ENCODE results near the gene PROSER2.

PROSER2 gene, protein sequence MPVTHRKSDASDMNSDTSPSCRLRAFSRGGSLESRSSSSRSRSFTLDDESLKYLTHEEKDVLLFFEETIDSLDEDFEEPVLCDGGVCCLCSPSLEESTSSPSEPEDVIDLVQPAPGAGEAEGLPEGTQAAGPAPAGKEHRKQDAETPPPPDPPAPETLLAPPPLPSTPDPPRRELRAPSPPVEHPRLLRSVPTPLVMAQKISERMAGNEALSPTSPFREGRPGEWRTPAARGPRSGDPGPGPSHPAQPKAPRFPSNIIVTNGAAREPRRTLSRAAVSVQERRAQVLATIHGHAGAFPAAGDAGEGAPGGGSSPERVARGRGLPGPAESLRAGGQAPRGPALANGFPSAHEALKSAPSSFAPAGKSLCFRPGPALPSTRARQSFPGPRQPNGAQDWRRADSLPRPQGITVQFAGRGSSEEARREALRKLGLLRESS

DNA sequence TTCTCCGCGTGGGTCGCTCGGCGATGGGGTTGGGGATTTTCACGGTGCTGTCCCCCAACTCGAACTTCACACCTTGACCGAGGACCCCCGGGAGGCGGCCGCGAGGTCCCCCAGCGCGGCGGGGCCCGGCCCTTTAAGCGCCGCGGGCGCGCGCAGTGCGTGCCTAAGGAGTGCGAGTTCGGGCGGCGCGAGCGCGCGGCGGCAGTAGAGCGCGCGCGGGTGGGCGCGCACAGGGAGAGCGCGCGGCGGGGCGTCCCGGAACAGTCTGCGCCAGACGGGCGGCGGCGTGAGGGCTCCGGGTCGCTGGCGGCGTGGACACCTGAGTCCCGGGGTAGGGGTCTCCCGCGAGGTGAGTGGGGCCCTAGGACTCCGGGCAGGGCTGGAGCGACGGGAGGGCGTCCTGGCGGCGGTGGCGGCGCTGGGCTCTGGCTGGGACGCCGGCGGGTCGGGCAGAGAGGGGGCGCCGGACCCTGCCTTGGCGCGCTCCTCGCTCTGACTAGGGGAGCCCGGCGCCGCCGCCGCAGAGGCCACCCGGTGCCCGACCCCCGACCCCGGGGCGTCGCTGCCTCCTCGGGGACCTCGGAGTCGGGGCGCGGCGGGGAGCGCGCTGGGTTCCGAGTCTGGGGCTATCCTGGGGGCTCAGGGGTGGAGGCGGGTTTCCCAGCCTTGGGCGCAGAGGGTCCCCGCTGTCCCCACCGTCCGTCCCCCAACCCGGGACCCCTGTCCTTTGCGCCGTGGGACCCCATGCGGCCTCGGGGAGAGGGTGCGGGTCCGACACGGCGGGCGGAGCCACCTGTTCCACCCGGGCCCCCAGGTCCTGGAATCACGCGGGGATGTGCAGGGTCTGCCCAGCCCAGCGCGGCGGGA lies at the start of gene PROSER2:
TSS of gene PROSER2 (plus strand) at position 235 of the 867 bp plus-strand sequence. CDS start 28,722 bp downstream, outside the sequence.
- peak; percentile 26 for DNase-seq (ENCODE audit: low spot score)

DNA sequence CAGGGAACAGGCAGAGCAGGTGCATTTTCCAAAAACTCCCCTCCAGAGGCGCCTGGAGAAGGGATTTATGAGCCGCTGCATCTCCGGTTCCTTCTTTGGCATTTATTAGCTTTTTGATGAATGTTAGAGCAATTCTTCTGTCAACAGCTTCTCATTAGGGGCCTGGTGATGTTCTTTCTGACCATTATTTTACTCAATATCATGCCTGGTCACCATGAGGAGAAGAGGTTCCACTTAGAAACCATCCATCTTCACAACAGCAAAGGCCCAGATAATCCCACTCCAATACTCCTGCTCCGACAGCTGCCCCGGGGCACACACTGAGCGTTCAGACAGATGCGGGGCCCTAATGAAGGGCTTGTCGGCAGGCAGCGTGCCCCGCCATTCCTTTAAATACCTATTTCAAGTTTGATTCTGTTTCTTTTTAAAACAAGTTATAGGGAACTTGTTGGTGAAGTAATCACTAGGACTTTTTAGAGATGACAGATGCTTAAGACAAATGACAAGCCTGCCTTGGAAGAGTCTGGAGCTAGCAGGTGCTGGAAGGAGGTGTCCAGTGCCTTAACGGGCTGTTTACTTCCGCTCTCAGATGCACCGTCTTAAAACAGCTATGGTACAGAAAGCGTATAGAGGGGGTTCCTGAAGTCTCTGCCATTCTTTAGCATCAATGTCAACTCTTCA lies 49.3 kb upstream of the PROSER2 start:
- no peak for DNase-seq (ENCODE audit: low spot score)

DNA sequence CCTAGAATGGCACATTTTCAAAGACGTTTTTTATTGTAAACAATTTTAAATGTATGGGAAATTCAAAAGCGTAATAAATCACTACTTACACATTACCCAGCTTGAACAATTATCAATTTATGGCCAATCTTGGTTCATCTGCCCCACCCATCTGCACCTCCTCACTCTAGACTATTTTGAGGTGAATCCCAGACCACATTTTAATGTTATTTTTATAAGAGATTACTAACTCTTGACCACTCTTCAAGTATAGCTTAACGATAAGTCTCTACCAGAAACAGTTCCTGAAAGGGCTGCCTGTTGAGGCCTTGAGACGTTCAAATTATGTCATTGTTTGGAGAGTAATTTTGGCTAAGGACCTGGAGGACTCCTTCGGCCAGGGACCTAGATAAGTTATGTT lies 47.7 kb upstream of the PROSER2 start:
- no peak for DNase-seq (ENCODE audit: low spot score)

DNA sequence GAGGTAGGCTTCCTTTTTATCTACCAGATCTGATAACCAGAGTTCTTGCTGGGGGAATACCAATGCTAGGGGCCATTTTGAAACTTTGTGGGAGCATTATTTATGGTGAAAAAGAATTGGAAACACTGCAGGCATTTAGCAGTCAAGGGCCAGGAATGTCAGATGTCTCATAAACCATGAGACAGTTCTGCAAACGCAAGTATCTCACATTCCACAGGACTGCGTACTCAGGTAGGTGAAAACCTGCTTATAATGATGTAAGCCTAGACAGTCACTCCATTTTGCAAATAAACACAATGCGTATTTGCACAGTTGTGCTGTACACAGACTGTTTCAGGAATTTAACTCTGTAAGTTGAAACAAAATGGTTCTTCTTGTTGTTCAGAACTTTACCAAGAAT lies 47.1 kb upstream of the PROSER2 start:
- DNase-seq (ENCODE audit: low spot score), result no peak

DNA sequence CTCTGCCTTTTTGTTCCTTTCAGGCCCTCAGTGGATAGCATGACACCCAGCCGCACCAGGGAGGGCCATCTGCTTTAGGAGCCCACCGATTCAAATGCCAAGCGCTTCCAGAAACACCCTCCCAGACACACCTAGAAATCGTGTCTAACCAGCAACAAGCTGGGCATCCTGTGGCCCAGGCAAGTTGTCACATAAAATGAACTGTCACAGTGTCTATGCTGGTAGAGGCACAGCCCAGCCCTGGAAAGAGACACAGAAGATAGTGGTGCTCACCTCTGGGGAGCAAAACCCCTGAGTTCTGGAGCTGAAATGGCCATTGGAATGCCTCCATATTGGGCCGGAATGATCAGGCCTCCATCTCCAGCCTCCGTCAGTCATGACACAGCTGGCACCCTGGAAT lies 42.0 kb upstream of the PROSER2 start:
- no peak for DNase-seq (ENCODE audit: low spot score)

DNA sequence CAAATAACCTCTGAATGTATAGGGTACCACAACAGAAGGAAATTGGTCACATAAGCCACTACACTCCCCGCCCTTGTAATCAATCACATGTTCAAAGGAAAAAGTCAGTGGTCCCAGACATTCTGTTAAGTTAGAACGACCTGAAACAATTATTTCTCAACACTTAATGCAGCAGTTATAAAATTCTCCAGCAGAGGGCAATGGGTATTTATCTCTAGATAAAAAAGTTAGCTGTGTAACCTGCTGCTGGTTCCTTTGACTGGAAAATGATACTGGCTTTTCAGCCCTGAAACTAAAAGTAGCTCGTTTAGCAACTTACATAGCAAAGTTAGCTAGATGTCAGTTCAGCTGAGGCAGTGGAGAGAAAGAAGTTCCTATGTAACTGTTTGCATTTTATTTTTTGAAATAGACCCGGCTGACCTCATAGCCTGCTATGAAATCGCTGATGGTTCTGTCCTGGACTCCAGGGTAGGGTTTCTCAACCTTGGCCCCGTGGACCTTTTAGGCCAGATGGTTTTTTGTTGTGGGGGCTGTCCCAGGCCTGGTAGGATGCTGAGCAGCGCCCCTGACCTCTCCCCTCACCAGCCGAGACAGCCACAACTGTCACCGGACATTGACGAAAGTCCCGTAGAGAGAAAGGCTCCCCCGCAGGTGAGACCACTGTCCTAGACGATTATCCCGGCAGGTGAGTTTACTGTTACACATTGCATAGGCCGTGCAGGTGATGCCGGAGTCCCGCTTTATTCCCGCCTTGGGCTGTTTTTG lies 40.2 kb upstream of the PROSER2 start:
- peak; percentile 56 for DNase-seq (ENCODE audit: low spot score)

DNA sequence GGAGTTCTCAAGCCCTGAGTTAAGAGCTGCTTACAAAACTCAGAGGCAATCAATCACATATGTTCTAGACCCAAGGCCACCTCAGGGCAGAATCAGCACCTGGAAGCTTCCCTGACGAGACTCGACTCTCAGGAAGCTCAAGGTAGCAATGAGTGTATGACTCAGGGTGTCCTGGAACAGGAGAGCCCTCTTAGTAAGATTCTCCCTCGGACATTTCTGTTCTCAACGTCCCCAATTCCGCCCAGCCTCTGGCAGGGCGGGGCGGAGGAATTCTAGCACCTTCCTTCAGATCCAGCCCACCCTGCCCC lies 39.6 kb upstream of the PROSER2 start:
- DNase-seq (ENCODE audit: low spot score), result no peak

DNA sequence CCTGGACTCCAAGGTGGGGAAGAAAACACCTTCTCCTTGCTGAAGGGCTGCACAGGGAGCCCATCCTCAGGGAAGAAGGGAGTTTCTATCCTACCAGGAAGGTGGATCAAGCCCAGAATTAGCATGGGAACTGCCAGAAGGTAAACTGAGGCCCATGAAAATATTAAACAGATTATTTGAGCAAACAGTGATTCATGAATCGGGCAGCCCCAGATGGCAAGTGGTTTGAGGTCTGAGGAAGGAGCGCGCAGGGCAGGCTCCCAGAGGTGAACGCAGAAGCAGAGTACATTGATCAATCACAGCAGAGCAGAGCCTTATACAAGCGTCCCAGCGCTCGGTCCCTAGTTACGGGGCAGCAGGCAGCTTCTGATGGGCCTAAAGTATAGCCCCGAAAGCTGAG lies 35.8 kb upstream of the PROSER2 start:
- DNase-seq (ENCODE audit: low spot score), result no peak

DNA sequence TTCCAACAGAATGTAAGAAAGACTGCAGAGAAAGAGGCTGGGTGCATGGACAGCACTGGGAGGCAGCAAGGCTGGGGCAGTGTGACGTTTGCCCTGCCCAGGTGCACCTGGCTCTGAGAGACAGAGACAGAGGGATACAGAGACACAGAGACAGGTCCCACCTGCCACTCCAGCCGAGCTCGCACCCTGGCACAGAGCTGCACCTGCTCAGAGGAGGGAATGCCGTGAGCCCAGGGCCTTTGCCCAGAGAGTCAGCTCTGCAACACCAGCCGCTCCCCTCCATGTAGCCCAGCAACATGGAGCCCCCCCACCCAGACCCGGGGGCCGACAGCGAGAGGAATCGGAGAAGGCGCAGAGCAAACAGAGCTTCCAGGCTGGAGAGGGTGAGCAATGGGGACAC lies 35.3 kb upstream of the PROSER2 start:
- no peak for DNase-seq (ENCODE audit: low spot score)

DNA sequence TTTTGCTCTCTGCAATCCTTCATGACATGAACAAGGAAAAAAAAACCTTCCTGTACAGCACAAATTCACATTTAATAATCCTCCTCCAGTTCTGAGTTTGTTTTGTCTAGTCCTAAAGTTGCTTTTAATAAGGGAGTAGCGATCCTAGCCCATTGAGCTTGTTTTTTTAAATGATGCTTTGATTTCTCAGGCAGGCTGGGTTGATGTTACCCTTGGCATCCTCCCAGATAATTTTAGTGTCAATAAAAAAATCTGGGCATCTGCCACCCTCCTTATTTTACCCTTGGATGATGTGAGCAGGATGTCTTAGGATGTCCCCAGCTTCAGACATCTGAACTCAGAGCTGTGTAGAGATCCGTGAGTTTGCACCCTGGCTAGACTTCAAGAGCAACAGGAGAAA lies 33.9 kb upstream of the PROSER2 start:
- DNase-seq (ENCODE audit: low spot score), result no peak

DNA sequence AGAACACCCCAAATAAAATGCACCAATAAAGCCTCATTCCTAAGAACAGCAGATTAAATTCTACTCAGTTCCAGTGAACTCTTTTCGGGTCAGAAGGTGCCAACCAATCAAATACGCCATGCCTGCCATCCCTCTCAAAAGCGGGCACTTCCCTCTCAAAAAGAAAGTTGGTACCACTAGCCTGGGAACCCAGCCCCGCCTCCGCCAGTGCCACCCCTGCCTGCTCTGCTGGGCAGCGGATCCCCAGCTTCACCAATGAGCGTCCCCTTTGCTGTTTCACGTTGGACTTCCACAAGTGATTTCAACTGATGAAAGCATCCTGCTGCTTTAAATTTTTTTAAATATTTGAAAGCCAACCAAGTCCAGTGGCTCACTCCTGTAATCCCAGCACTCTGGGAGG lies 33.2 kb upstream of the PROSER2 start:
- DNase-seq (ENCODE audit: low spot score), result no peak

DNA sequence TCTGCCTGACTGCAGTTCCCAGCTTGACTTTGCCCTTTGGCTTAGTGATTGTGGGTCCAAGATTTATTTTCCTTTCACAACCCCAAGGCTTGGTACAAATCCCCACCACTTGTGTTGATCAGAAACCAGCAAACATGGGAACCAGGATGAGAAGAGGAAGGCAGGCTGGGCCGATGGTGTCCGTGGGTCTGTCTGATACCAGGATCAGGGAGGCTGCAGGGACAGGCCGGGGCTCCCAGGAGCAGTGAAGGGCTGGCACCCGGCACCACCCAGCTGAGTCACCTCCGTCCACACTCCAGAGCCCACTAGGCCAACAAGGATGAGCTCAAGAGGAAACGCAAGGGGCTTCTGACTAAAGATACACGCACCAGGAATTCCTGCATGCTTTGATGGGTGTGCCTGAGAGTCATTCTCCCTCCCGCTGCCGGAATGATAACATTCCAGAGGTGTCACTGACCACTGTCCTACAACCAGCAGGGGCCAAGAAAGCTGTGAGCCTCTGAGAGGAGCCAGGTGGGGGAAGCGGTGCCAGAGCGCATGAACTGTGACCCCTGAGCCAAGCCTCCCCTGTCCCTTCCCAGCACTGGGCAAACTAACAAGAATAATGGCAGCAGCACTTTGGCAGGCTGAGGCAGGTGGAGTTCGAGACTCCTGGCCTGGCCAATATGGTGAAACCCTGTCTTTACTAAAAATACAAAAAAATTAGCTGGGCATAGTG lies 29.2 kb upstream of the PROSER2 start:
- DNase-seq (ENCODE audit: low spot score), result peak; percentile 45

DNA sequence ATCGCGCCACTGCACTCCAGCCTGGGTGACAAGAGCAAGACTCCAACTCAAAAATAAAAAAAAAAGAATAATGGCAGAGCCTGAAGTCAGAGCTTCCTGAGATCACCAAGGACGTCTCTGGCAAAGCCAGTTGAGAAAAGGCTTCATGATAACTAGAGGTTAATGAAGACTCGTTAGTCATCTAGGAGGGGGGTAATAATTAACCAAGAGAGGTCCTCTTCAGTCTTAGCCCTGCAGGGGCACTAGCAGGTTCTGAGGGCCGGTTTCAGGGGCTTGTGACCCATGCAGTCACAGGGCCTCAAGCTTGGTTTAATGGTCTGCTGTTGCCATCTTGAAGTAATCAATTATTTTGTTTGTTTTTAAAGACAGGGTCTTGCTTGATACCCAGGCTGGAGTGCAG lies 28.6 kb upstream of the PROSER2 start:
- DNase-seq (ENCODE audit: low spot score), result no peak

DNA sequence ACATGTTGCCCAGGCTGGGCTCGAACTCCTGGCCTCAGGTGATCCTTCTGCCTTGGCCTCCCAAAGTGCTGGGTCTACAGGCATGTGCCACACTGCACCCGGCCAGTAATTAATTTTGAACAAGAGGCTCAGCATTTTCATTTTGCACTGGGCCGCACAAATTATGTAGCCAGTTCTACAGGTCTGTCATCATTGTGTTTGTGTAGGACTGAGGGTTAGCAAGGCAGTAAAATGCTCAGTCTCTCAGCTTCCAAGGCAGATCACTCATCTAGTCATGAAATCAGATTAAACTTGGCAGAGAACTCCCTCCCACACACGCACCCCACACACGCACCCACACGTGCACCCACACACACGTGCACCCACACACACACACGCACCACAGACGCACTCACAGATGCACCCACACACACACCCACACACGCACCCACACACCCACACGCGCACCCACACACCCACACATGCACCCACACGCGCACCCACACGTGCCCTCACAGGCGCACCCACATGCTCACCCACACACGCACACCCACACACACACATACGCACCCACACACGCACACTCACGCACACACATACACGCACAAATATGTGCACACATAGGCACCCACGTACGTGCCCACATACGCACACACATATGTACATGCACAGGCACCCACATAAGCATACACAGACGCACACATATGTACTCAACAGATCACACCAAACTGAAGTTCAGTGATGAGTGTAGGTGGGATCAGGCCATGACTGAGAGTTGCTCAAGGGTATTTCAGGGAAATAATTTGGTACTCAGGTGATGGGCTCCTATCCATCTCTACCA lies 27.8 kb upstream of the PROSER2 start:
- no peak for DNase-seq (ENCODE audit: low spot score)

DNA sequence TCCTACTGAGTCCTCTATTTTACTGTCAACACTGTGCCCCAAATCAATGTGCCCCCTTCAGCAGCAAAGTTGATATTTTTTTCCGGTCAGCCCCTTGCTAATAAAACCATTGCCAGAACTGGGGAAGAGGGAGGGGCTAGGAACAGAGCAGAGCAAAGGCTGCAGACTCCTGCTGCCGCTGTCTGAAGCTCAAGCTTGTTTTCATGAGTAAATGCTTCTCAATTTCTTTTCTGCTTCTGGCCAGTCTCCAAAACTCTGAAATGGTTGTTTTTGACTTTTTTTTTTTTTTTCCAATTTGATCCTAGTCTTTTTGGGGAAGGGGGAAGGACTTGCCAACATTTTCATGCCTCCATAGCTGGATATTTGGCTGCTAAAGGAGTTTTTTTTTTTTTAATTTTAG lies 26.7 kb upstream of the PROSER2 start:
- no peak for DNase-seq (ENCODE audit: low spot score)

DNA sequence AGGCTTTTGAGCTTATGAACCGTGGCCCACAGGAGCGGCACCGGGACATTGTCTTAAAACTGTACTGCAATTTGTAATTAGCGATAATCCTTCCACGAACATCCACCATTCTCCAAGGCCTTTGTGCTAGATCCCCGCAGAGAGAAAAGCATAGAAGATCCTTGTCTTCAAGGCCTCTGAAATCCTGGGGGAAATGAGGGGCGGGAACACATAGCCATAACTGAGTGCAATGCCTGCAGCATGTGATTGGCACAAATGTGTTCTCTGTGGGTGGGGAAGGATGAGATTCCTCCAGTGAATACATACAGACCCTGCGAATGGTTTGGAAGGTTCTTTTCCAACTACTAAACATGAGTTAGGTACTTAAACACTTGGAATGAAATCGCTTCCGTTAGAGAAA lies 25.9 kb upstream of the PROSER2 start:
- no peak for DNase-seq (ENCODE audit: low spot score)

DNA sequence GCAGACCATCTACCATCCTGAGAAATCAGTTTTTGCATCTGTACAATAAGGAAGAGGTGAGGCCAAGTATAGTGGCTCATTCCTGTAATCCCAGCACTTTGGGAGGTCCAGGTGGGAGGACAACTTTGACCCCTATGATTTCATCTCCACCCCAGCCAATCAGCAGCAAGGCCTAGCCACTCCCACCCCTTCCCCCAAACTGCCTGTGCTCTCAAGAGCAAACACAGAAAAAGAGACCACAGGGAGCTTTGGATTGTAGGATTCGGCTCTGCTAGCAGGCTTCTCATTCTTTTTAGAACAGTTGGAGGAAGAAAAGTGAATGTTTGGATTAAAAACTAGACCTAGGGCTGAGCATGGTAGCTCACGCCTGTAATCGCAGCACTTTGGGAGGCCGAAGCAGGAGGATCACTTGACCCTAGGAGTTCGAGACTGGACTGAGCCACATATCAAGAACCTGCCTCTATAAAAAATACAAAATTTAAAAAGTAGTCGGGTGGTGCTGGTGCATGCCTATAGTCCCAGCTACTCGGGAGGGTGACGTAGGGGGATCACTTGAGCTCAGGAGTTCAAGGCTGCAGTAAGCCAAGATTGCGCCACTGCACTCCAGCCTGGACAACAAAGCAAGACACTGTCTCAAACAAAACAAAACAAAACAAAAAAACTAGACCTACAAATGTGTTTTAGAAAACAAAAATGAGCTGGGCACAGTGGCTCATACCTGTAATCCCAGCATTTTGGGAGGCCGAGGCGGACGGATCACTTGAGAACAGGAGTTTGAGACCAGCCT lies 25.1 kb upstream of the PROSER2 start:
- no peak for DNase-seq (ENCODE audit: low spot score)

DNA sequence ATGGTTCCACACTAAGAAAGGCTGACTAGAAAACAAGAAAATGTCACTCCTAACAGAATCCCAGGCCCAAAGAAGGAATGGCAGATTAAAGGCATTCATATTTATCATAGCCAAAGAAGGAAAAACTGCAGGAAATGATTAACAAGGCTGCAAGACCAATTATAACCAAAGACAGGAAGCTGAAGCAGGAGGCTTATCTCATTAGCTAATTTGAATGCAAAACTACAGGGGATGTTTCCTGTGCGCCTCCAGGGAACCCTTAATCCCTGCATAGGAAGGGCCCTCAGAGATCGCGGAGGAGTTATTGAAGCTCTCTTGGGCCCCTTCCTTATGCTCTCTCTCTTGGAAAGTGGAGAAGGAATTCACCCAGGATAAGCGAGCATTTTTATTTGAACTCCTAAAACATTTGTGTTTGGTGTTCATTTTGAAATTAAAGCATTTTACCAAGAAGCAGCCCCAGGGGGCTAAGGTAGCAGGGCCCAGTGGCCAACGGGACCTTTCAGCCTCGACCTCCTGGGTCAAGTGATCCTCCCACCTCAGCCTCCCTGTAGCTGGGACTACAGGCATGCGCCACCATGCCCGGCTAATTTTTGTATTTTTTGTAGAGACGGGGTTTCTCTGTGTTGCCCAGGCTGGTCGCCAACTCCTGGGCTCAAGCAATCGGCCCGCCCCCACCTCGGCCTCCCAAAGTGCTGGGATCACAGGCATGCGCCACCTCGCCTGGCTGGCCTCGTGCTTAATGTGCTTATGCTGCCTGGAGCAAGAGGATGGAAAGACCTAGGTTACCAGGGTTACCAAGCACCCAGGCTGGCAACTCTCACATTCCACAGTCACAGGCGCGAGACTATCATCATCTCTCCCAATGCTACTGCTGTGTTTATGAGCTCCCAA lies 24.1 kb upstream of the PROSER2 start:
- no peak for DNase-seq (ENCODE audit: low spot score)

DNA sequence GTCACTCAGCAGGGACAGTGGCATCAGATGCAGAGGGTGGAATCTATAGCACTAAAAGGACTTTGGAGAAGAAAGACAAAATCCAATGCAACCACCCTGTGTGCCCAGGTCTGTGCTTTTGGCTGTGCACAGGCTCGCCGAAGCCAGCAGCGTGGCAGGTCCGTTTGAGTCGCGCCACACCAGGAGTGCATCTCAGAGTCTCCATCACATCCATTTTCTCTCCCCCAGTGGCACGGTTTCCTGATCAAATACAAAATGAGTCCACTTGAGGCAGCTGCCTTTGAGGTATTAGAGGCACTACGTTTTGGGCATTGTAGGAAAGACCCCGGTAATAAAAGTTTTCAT lies 23.4 kb upstream of the PROSER2 start:
- DNase-seq (ENCODE audit: low spot score), result no peak
